CMK (cell line): ENCODE results near the gene ARL5C.
A peak's percentile ranks its signal among the peaks of the same experiment; 100 is the strongest.

Source experiments
- DNase-seq: peaks from one replicate; pipeline ENCODE4 v3.0.0-alpha.2; 2010; ENCODE audit warnings: low read depth

The ARL5C gene

GRCh38 chr17:39165841-39166349, at the start of gene ARL5C:
Gene ARL5C, minus strand, starts transcription at chr17:39166161. Its CDS starts 401 bp downstream, at chr17:39165760.
- no peak for DNase-seq

DNA sequence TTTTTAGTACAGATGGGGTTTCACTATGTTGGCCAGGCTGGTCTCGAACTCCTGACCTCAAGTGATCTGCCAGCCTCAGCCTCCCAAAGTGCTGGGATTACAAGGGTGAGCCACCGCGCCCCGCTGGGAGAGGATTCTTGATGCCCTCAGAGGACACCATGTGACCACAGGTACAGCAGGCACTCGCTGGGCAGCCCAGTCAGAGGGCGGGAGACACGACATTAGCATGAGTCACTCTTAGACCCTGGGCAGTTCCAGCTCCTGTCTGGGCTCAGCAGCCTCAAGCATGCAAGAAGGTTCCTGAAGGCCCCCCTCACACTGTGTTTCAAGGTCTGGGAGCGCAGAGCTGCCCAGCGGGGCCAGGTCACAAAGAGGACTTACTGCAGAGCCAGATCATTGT, 47.9 kb upstream of the ARL5C start:
- no peak for DNase-seq

- DNase-seq: no peak
These were observed 47.0 kb upstream of the ARL5C start for GRCh38 chr17:39212841-39213480.

DNA sequence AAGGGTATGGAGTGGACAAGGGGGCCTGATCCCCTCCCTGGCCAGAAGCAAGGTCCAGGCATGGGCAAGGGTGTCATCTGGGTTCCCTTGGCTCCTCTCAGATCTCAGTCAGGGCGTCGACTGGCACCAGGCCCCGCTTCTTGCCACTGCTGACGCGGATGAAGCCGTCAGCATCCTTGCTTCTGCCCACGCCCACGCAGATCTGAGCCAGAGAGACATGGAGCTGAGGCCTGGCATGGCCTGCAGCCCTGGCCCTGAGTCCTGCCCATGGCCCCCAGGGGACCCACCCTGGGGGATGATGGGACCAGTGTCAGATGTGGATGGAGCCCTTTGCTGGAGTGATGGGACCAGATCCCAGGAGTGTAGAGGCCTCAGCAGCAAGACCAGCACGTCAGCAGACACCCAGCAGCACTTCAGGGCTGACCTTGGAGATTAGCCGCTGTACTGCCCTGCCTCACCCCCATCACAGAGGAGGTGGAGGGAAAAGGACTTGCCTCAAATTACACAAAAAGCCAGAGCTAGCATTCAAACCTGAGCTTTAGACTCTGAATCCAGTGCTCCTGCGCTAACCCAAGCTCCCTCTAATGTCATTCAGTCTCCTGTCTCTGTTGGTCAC, 46.3 kb upstream of the ARL5C start:
- no peak for DNase-seq

GRCh38 chr17:39210093-39210434, 44.1 kb upstream of the ARL5C start:
- no peak for DNase-seq

GRCh38 chr17:39209317-39210092, 43.5 kb upstream of the ARL5C start:
- no peak for DNase-seq

DNA sequence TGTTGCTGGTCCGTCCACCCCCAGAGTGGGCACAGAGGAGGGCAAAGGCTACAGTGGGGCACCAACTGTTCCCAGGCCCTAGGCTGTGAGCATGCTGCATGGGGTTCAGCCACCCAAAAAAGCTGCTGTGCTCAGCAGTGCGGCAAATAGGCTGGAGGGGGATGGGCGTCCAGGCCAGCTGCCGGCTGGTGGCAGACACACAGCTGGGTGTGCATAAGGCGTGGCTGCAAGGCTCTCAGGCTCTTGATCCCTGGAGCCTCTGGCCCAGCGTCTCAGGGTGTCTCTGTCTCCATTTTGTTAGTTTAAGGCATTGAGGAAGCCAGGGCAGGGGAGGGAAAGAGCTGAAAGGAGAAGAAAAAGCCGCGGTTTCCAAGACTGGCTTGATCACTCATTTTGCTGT, 42.9 kb upstream of the ARL5C start:
- DNase-seq: no peak

- DNase-seq: no peak
These were observed 42.2 kb upstream of the ARL5C start for GRCh38 chr17:39208136-39208535.

GRCh38 chr17:39205112-39205526, 39.2 kb upstream of the ARL5C start:
- no peak for DNase-seq

- no peak for DNase-seq
These were observed 38.3 kb upstream of the ARL5C start for GRCh38 chr17:39204245-39204644.

GRCh38 chr17:39200957-39201510, 35.1 kb upstream of the ARL5C start:
- DNase-seq: no peak

- peak; percentile 66 for DNase-seq
These were observed 34.3 kb upstream of the ARL5C start, which contains the start of gene RPL19 for GRCh38 chr17:39200070-39200879. Gene RPL19, plus strand, starts transcription at chr17:39200283. Its CDS starts 62 bp downstream, at chr17:39200345.

- peak; percentile 96 for DNase-seq
These were observed 33.8 kb upstream of the ARL5C start for GRCh38 chr17:39199820-39200069.

DNA sequence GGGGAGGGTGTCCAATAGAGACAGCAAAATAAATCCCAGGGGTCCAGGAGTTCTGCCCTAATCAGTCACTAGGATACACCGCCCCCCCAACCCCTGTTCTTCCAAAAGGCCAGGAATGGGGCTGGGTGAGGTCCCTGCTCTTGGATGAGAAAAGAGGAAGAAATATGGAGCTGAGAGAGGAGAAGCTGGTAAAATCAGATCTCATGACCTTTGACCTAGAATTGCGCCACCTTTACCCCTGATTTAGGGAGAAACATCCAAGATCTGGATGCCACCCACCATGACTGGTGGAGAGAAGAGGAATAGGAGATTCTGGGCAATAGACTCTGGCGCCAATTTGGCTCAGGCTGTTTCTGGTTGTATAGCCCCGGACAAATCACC, 32.2 kb upstream of the ARL5C start:
- no peak for DNase-seq

DNA sequence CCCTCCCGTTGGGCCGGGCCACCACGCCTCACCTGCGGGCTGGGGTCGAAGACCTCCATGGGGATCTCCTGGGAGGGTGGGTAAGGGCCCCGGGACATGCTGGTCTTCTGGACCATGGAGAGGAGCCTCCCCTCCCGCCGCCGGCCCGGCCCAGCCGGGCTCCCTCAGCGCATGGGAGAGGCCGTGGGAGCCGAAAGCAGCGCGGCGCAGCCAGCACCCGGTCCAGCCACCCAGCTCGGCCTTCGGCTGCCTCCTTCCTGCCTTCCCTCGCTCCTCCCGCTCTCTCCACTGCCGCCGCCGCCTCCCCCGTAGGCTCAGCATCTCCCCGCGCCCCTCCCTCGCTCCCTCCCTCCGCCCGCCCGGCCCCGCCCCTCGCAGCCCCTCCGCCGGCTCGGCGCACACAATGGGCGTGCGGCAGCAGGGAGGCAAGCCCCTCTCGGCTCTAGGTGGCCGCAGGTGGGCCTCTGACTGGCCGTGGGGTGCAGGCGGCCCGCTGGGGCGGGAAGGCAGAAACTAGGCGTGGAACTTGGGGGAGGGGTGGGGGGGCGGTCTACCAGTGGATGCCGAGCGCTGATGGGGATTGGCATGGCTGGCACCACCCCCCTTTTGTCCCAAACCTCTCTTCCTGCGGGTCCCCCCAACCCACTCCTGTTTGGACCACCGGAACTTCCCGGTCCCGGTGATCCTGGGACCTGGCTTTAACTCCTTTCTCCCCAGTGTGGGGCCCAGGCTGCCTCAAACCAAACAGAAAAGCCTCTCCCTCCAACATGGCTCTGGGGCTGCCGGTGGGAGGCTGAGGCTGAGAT, 31.6 kb upstream of the ARL5C start, which contains the start of gene CACNB1:
Gene CACNB1, minus strand, starts transcription at position 290 of the 806 bp plus-strand sequence. Its CDS starts 174 bp downstream, at position 116.
- DNase-seq: peak; percentile 45

- DNase-seq: no peak
These were observed 30.9 kb upstream of the ARL5C start for GRCh38 chr17:39196808-39197291.

GRCh38 chr17:39196241-39196807, 30.4 kb upstream of the ARL5C start:
- DNase-seq: no peak

DNA sequence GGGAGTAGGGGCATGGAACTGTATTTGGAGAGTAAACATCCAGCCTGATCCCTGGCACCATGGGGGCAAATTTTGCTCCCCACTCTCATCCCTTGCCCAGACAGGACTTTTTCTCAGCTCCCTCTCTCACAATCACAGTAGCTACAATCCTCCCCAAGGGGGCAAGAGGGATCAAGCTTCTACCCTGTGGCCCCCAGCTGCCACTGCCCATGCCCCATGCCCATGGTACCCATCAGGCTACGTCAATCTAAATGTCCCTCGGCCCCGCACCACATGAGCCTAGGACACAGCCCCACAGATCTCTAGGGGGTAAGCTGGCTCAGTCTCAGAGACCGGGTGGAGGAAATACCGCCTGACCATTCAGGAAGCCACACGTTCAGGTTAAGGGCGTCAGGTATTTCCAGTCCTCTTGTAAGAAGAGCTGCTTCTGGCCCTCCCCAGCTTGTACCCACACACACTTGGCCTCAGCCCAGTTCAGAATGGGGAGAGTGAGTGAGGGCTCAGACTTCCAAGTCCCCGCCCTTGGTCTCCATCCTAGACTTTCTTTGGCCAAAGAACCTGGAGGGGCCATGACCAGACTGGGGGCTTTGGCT, 29.7 kb upstream of the ARL5C start:
- no peak for DNase-seq

- DNase-seq: no peak
These were observed 29.1 kb upstream of the ARL5C start for GRCh38 chr17:39194985-39195524.
